ENCODE results near the gene EIF3L. TPM values are rescaled to one million over a fixed set of nuclear protein-coding genes. Genes with fewer than 3 reads are reported as not detected.

EIF3L gene
- total RNA-seq, 2 experiments from 2014 or later: 632 to 670 TPM

- POLR2A ChIA-PET: no interaction called here
- intact Hi-C loops (cut with DNase I, micrococcal nuclease): loop anchor here in 1 of 2 experiments (10.0 kb wide), 1 partner anchor 64 kb away; no protein-coding TSS in a partner anchor
Observed at GRCh38 chr22:37930270-37930951, 81.2 kb downstream of the EIF3L start.

DNA sequence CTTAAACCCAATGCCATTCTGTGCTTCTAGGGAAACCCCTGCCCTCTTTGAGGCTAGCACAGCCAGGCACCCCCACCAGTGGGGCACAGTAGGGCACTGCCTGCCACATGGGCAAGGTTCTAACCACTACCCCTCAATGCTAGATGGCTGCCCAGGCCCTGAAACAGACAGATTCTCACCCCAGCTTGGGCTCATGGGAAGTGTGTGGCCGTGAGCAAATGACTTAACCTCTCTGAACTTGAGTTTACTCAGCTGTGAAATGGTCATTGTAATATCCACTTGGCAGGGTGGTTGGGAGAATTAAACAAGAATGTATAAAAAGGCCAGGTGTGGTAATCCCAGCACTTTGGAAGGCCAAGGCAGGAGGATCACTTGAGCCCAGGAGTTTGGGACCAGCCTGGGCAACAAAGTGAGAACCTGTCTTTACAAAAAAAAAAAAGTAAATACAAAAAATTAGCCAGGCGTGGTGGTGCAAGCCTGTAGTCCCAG, 81.8 kb downstream of the EIF3L start:
- Mint-ChIP-seq H3K4me3 (no peak overlapping the region), H3K4me1 (peaks cover 11% of the 10 kb centered on the region), H3K36me3 (ENCODE audit: low read depth) (peaks cover 3% of the 10 kb centered on the region), H3K9me3 (ENCODE audit: low read depth) (no peaks in the 10 kb centered on the region), H3K27me3 (no peaks in the 10 kb centered on the region), H3K27ac (no peak overlapping the region)
- ATAC-seq (no peak), DNase-seq (no peak)
- ChIA-PET CTCF (interaction anchor here (0.7 to 4.7 kb wide), 4 partner anchors 12 to 121 kb away, joined by 3 to 20 read pairs (median 4); no protein-coding TSS in a partner anchor), POLR2A (no interaction called here)
- intact Hi-C loops (cut with DNase I, micrococcal nuclease): loop anchor here in 1 of 2 experiments (10.0 kb wide), 1 partner anchor 64 kb away; no protein-coding TSS in a partner anchor

More at GRCh38 chr22:37930270-37930951, 81.2 kb downstream of the EIF3L start:
- ATAC-seq: no peak
- Mint-ChIP-seq H3K4me3 (no peak overlapping the region), H3K4me1 (peaks cover 11% of the 10 kb centered on the region), H3K27ac (no peak overlapping the region), H3K9me3 (ENCODE audit: low read depth) (no peaks in the 10 kb centered on the region), H3K36me3 (ENCODE audit: low read depth) (peaks cover 3% of the 10 kb centered on the region), H3K27me3 (no peaks in the 10 kb centered on the region)
- CTCF ChIA-PET: interaction anchor here (0.7 to 4.7 kb wide), 3 partner anchors 11 to 112 kb away, joined by 3 to 20 read pairs (median 4); no protein-coding TSS in a partner anchor
- DNase-seq: peak; percentile 36

GRCh38 chr22:37931893-37932389, 82.7 kb downstream of the EIF3L start:
- H3K27ac Mint-ChIP-seq: no peak overlapping the region
- ATAC-seq (no peak), DNase-seq (no peak)
- CTCF ChIA-PET: interaction anchor here (0.5 to 4.7 kb wide), 5 partner anchors 31 to 400 kb away, joined by 3 to 20 read pairs (median 3); no protein-coding TSS in a partner anchor
- H3K4me1 Mint-ChIP-seq: peaks cover 11% of the 10 kb centered on the region
- POLR2A ChIA-PET: no interaction called here
- H3K27me3 Mint-ChIP-seq: no peaks in the 10 kb centered on the region
- H3K9me3 Mint-ChIP-seq (ENCODE audit: low read depth): no peaks in the 10 kb centered on the region
- H3K36me3 Mint-ChIP-seq (ENCODE audit: low read depth): peaks cover 3% of the 10 kb centered on the region
- H3K4me3 Mint-ChIP-seq: no peak overlapping the region
- intact Hi-C loops (cut with DNase I, micrococcal nuclease): loop anchor here in 1 of 2 experiments (10.0 kb wide), 1 partner anchor 63 kb away; no protein-coding TSS in a partner anchor

- peaks cover 11% of the 10 kb centered on the region for H3K4me1 Mint-ChIP-seq
- H3K27ac Mint-ChIP-seq: no peak overlapping the region
- intact Hi-C loops (cut with DNase I, micrococcal nuclease): loop anchor here in 1 of 2 experiments (10.0 kb wide), 1 partner anchor 62 kb away; no protein-coding TSS in a partner anchor
- ATAC-seq (no peak), DNase-seq (no peak)
- H3K9me3 Mint-ChIP-seq (ENCODE audit: low read depth): no peaks in the 10 kb centered on the region
- no peak overlapping the region for H3K4me3 Mint-ChIP-seq
- CTCF ChIA-PET: interaction anchor here (0.5 to 4.7 kb wide), 4 partner anchors 26 to 114 kb away, joined by 3 to 20 read pairs (median 4); partner anchors contain the start of gene MICALL1
- H3K36me3 Mint-ChIP-seq (ENCODE audit: low read depth): peaks cover 3% of the 10 kb centered on the region
- H3K27me3 Mint-ChIP-seq: no peaks in the 10 kb centered on the region
- POLR2A ChIA-PET: no interaction called here
Observed at GRCh38 chr22:37932401-37932800, 83.2 kb downstream of the EIF3L start.

DNA sequence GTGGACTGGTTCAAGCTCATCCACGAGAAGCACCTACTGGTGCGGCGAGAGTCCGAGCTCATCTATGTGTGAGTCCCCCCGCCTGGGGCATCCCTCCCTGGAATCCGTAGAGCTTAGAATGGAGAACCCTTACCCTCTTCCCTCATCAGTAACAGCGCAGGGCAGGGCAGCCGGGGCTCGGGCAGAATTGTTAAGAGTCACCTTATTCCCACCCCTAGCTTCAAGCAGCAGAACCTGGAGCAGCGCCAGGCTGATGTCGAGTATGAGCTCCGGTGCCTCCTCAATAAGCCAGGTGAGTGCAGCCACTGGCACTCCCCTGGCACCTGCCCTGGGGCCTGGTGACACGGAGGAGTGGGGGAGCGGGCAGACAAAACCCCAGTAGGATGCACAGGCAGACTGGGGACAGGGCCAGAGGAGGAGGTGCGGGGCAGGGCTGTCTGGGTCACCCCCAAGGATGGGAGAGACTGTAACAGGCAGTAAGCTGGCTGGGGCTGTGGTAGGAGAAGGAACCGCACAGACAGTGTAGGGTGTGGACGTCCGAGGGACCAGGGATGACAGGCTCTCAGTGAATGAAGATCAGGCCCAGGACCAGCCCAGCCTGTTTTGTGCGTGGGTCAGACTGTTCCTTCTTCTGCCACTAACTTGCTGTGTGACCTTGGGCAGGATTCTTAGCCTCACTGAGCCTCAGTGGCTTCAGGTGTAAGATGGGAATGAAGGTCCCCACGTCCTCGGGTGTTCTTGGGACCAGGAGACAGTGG, 83.8 kb downstream of the EIF3L start:
- peaks cover 11% of the 10 kb centered on the region for H3K4me1 Mint-ChIP-seq
- H3K27ac Mint-ChIP-seq: no peak overlapping the region
- DNase-seq: no peak
- H3K27me3 Mint-ChIP-seq: no peaks in the 10 kb centered on the region
- CTCF ChIA-PET: interaction anchor here (0.5 to 4.7 kb wide), 5 partner anchors 27 to 115 kb away, joined by 3 to 20 read pairs (median 4); partner anchors contain the start of gene MICALL1
- H3K4me3 Mint-ChIP-seq: no peak overlapping the region
- no peaks in the 10 kb centered on the region for H3K9me3 Mint-ChIP-seq (ENCODE audit: low read depth)
- peaks cover 9% of the 10 kb centered on the region for H3K36me3 Mint-ChIP-seq (ENCODE audit: low read depth)
- ATAC-seq: no peak
- POLR2A ChIA-PET: no interaction called here
- intact Hi-C loops (cut with DNase I, micrococcal nuclease): loop anchor here in 1 of 2 experiments (10.0 kb wide), 1 partner anchor 62 kb away; no protein-coding TSS in a partner anchor

DNA sequence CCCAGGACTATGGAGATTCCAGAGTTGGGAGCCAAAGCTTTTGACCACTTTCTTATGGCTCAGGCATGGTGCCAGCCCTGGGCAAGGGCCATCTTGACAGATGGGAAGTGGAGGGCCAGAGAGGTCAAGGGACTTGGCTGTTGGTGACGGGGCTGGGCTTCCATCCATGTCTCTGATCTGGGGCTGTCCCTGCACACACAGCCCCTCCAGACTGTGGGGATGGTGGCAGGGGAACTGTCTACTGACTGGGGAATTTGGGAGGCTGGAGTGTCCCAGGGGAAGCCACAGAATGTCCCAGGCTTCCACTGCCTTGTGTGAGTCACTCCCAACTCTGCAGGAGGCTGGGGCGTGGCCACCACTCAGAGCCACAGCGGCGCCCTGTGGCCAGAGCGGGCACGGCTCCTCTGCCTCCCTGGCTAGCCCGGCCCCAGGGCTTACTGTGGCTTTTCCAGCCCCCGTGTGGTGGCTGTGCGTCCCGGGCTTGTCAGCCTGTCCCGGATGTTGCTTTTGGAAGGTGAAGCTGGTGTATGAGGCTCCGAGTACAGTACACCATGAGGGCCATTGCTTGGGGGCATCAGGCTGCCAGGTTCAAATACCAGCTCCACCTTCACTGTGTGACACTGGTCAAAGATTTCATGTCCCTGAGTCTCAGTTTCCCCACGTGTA, 84.6 kb downstream of the EIF3L start:
- H3K36me3 Mint-ChIP-seq (ENCODE audit: low read depth): peaks cover 6% of the 10 kb centered on the region
- H3K4me3 Mint-ChIP-seq: no peak overlapping the region
- POLR2A ChIA-PET: interaction anchor here (1.0 to 1.4 kb wide), 2 partner anchors 23 to 27 kb away, joined by 3 read pairs; no protein-coding TSS in a partner anchor
- intact Hi-C loops (cut with DNase I, micrococcal nuclease): loop anchor here (1.0 to 10.0 kb wide), 5 partner anchors 19 to 117 kb away; partner anchors contain the start of genes C22orf23 (in 2 of the 2), POLR2F (in 2 of the 2) and MICALL1 (in 1 of the 2)
- H3K4me1 Mint-ChIP-seq: peaks cover 11% of the 10 kb centered on the region
- CTCF ChIA-PET: interaction anchor here (0.6 to 4.7 kb wide), 13 partner anchors 18 to 1734 kb away, joined by 3 to 20 read pairs (median 4); partner anchors contain the start of genes C22orf23, MICALL1 and POLR2F
- H3K9me3 Mint-ChIP-seq (ENCODE audit: low read depth): no peaks in the 10 kb centered on the region
- no peaks in the 10 kb centered on the region for H3K27me3 Mint-ChIP-seq
- ATAC-seq (peak; percentile 100), DNase-seq (peak; percentile 94)
- H3K27ac Mint-ChIP-seq: no peak overlapping the region

Small RNA genes within 50 kb of the gene (microRNA-seq; reads per million reads assigned to microRNA genes)
- 2.8 reads per million for gene MIR659 (ENCODE audit: borderline replicate concordance)

Other genes starting within 250 kb of the EIF3L start
- 10 to 100 TPM; 55.4 to 66.6 TPM for gene GGA1, start 240.6 kb upstream of the EIF3L start, total RNA-seq
- 10 to 100 TPM; 86.5 to 98.2 TPM for gene SH3BP1, start 209.8 kb upstream of the EIF3L start, total RNA-seq
- gene PDXP, start 190.7 kb upstream of the EIF3L start, total RNA-seq: 10 to 100 TPM; 35.8 to 37.8 TPM
- gene LGALS1, start 173.8 kb upstream of the EIF3L start, total RNA-seq: 100 to 1,000 TPM; 522 to 663 TPM
- 10 to 100 TPM; 37.1 to 42.3 TPM for gene NOL12, start 163.1 kb upstream of the EIF3L start, total RNA-seq
- 10 to 100 TPM; 23.3 to 26.1 TPM for gene TRIOBP, start 152.4 kb upstream of the EIF3L start, total RNA-seq
- gene GCAT, start 41.5 kb upstream of the EIF3L start, total RNA-seq: 10 to 100 TPM; 21.3 to 22.4 TPM
- under 1 TPM in 1 of 2 experiments, not detected in 1; 0.21 TPM for gene GALR3, start 26.0 kb upstream of the EIF3L start, total RNA-seq
- gene ANKRD54, start 5.1 kb upstream of the EIF3L start, total RNA-seq: 10 to 100 TPM; 18.6 to 20.1 TPM
- 10 to 100 TPM; 11.2 to 11.8 TPM for gene MICALL1, start 56.9 kb downstream of the EIF3L start, total RNA-seq
- under 1 TPM in 1 of 2 experiments, not detected in 1; 0.16 TPM for gene C22orf23, start 104.2 kb downstream of the EIF3L start, total RNA-seq
- gene POLR2F, start 104.3 kb downstream of the EIF3L start, total RNA-seq: 10 to 100 TPM; 70.5 to 77.8 TPM
- not detected for gene SOX10, start 135.1 kb downstream of the EIF3L start, total RNA-seq
- 10 to 100 TPM; 14.9 to 17.2 TPM for gene PICK1, start 208.0 kb downstream of the EIF3L start, total RNA-seq
- gene SLC16A8, start 234.8 kb downstream of the EIF3L start, total RNA-seq: not detected